PC-3 (cell line): ENCODE measurements around the gene SAXO2. TPM values are rescaled to one million over a fixed set of nuclear protein-coding genes. Genes with fewer than 3 reads are reported as not detected.
"Not testable (repeated sequence)": the region's sequence is repeated elsewhere in the genome, so short reads cannot be mapped to it uniquely, and the experiment has no call there.

ENCODE experiments used
- ATAC-seq: fragments of 200-7000 bp; cut with Tn5 transposase; 2 replicates; pipeline ENCODE4 v1.9.1; 2020; ENCODE audit warnings: mild to moderate bottlenecking, moderate library complexity
- BruUV-seq: library from RNA; stranded (reverse); fragments of 400-500 nt; replicated peaks from 2 replicates; lab custom pipeline; 2021; lab: Mats Ljungman, UMichigan
- CTCF ChIA-PET: fragments of 300-600 bp; sonication (Branson Sonifier 250); formaldehyde crosslinking; loops from one replicate; lab custom pipeline; 2022; ENCODE audit warnings: antibody characterized with exemption; lab: Charles Lee
- POLR2A ChIA-PET: fragments of 300-600 bp; sonication (Branson Sonifier 250); formaldehyde crosslinking; loops from one replicate; lab custom pipeline; 2022; ENCODE audit warnings: antibody characterized with exemption; ENCODE audit not compliant: unreplicated experiment; lab: Charles Lee
- DNase-seq: peaks from one replicate; pipeline ENCODE4 v3.0.0-alpha.2; 2015
- H2AFZ ChIP-seq: fragments of 300-600 bp; sonication (generic); 2 replicates; pipeline ENCODE4 v1.6.0; 2016; ENCODE audit warnings: antibody characterized with exemption, low read length
- H3F3A ChIP-seq: fragments of 300-600 bp; sonication (generic); one replicate; pipeline ENCODE4 v1.6.0; 2017; ENCODE audit warnings: antibody characterized with exemption, low read length, control low read depth, mild to moderate bottlenecking; ENCODE audit not compliant: unreplicated experiment
- H3K27ac ChIP-seq: fragments of 300-600 bp; sonication (generic); 2 replicates; pipeline ENCODE4 v1.5.1; 2016; ENCODE audit warnings: mild to moderate bottlenecking, low read length
- H3K27me3 ChIP-seq: fragments of 300-600 bp; sonication (generic); 2 replicates; pipeline ENCODE4 v1.6.1; 2016; ENCODE audit warnings: low read length, mixed read lengths
- H3K36me3 ChIP-seq: fragments of 300-600 bp; sonication (generic); 2 replicates; pipeline ENCODE4 v1.6.1; 2016; ENCODE audit warnings: low read depth, mixed run types, low read length, mixed read lengths
- H3K4me1 ChIP-seq: fragments of 300-600 bp; sonication (generic); 2 replicates; pipeline ENCODE4 v1.5.1; 2016; ENCODE audit warnings: low read length; ENCODE audit not compliant: insufficient read depth
- H3K4me2 ChIP-seq: fragments of 300-600 bp; sonication (generic); 2 replicates; pipeline ENCODE4 v1.6.0; 2016; ENCODE audit warnings: low read length
- H3K4me3 ChIP-seq: fragments of 300-600 bp; sonication (generic); 2 replicates; pipeline ENCODE4 v1.5.1; 2016; ENCODE audit warnings: mild to moderate bottlenecking, low read length, mixed read lengths
- H3K79me2 ChIP-seq: fragments of 300-600 bp; sonication (generic); 2 replicates; pipeline ENCODE4 v1.6.1; 2017; ENCODE audit warnings: low read length, mixed read lengths
- H3K9ac ChIP-seq: fragments of 300-600 bp; sonication (generic); 2 replicates; pipeline ENCODE4 v1.6.0; 2016; ENCODE audit warnings: mild to moderate bottlenecking, low read length
- H3K9me2 ChIP-seq: fragments of 300-600 bp; sonication (generic); replicated peaks from 2 replicates; pipeline ENCODE4 v1.6.1; 2016; ENCODE audit warnings: mixed run types, low read length, mixed read lengths
- H3K9me3 ChIP-seq: fragments of 300-600 bp; sonication (generic); 2 replicates; pipeline ENCODE4 v1.6.1; 2016; ENCODE audit warnings: low read length, mixed read lengths
- H4K20me1 ChIP-seq: fragments of 300-600 bp; sonication (generic); 2 replicates; pipeline ENCODE4 v1.6.1; 2016; ENCODE audit warnings: low read length, mixed read lengths
- EZH2 ChIP-seq: fragments of 300-600 bp; sonication (generic); IDR thresholded peaks from one replicate; pipeline ENCODE4 v1.6.1; 2017; ENCODE audit warnings: antibody characterized with exemption, mild to moderate bottlenecking, low read length; ENCODE audit not compliant: unreplicated experiment
- EZH2phosphoT487 ChIP-seq: fragments of 300-600 bp; sonication (generic); IDR thresholded peaks from 2 replicates; pipeline ENCODE4 v1.6.1; 2018; ENCODE audit warnings: mild to moderate bottlenecking, antibody characterized with exemption, low read length, borderline replicate concordance
- intact Hi-C: fragments of 100-400 bp; cut with micrococcal nuclease; formaldehyde crosslinking; loops from 2 replicates; pipeline ENCODE4 v1.9.0; 2023
- total RNA-seq: library from RNA; depleted of rRNA; stranded (reverse); fragments of >200 nt; gene quantifications from 2 replicates; pipeline ENCODE4 v1.2.3, GENCODE V29; 2014
- TF ChIP-seq, protein P1 (sequence below): fragments of 300-600 bp; sonication (generic); conservative IDR thresholded peaks from 2 replicates; pipeline ENCODE4 v1.5.1; 2017; ENCODE audit warnings: antibody characterized with exemption, low read depth, mild to moderate bottlenecking, low read length

Gene SAXO2
- total RNA-seq, 1 experiment from 2014 or later: 3.7 TPM

DNA sequence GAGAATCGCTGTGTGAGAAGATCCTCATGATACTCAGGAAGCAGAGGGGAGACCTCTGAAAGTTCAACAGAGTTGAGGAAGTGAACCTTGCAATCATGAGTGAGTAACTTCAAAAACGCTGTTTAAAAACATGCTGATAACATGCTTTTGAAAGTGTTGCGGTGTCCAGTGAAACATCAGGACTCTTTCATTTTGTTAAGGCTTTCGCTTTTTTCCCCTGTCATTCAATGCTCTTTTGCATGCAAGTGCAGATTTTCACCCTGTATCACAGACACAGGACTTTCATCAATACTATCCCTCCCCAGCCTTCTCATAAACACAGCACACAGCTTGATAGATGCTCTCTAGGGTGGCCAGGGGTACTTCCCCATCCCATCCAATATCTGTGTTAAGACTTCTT is 23.9 kb downstream of the SAXO2 start:
- H3K9me2 ChIP-seq, BruUV-seq, H3K79me2 ChIP-seq, H3K4me1 ChIP-seq, H3K27ac ChIP-seq, ATAC-seq, H3K4me2 ChIP-seq, H4K20me1 ChIP-seq, H3K36me3 ChIP-seq, H2AFZ ChIP-seq, CTCF ChIA-PET, H3K9ac ChIP-seq, intact Hi-C loops, DNase-seq, H3K9me3 ChIP-seq, POLR2A ChIA-PET, H3K4me3 ChIP-seq, H3F3A ChIP-seq, H3K27me3 ChIP-seq: not testable (repeated sequence)

DNA sequence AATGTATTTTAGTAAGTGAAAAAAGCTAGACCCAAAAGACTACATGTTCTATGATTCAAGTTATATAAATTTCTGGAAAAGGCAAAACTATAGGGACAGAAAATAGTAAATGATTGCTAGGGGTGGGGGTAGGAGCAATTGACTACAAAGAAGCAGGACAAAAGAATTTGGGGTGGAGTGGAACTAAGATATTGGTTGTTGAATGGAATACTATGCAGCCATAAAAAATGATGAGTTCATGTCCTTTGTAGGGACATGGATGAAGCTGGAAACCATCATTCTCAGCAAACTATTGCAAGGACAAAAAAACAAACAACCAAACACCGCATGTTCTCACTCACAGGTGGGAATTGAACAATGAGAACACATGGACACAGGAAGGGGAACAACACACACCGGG is 25.6 kb downstream of the SAXO2 start:
- H3K79me2 ChIP-seq, BruUV-seq, H3K4me1 ChIP-seq, H4K20me1 ChIP-seq, H3K4me2 ChIP-seq, H2AFZ ChIP-seq, intact Hi-C loops, H3K9ac ChIP-seq, H3K4me3 ChIP-seq, H3K9me2 ChIP-seq, POLR2A ChIA-PET, H3F3A ChIP-seq, DNase-seq, H3K27ac ChIP-seq, H3K9me3 ChIP-seq, H3K36me3 ChIP-seq, H3K27me3 ChIP-seq, CTCF ChIA-PET, ATAC-seq: not testable (repeated sequence)

DNA sequence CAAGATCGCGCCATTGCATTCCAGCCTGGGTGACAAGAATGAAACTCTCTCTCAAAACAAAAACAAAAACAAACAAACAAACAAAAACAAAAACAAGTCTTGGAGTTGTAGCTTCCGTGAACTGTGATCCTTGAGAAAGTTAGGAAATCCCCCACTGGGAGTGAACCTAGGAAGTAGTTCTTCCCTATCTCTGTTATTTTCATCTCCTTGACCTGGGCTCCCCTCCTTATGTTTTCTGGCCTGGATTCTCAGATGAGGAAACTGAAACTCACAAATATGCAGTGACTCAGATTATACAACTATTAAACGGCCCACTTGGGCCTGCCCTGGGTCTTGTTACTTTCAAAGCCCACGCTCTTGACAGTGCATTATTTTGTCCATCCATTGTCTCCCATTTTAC is 29.7 kb downstream of the SAXO2 start:
- TF ChIP-seq EZH2phosphoT487: no peak
- TF ChIP-seq, protein P1, sequence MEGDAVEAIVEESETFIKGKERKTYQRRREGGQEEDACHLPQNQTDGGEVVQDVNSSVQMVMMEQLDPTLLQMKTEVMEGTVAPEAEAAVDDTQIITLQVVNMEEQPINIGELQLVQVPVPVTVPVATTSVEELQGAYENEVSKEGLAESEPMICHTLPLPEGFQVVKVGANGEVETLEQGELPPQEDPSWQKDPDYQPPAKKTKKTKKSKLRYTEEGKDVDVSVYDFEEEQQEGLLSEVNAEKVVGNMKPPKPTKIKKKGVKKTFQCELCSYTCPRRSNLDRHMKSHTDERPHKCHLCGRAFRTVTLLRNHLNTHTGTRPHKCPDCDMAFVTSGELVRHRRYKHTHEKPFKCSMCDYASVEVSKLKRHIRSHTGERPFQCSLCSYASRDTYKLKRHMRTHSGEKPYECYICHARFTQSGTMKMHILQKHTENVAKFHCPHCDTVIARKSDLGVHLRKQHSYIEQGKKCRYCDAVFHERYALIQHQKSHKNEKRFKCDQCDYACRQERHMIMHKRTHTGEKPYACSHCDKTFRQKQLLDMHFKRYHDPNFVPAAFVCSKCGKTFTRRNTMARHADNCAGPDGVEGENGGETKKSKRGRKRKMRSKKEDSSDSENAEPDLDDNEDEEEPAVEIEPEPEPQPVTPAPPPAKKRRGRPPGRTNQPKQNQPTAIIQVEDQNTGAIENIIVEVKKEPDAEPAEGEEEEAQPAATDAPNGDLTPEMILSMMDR: no peak
- TF ChIP-seq EZH2: no peak
- H3K4me2 ChIP-seq: no peak overlapping the region
- H3F3A ChIP-seq: no peaks in the 10 kb centered on the region
- ChIA-PET CTCF (no interaction called here), POLR2A (no interaction called here)
- no peaks in the 10 kb centered on the region for H3K36me3 ChIP-seq
- no peaks in the 10 kb centered on the region for H3K9me3 ChIP-seq
- H3K4me1 ChIP-seq: no peaks in the 10 kb centered on the region
- intact Hi-C loops: no loop called here
- ATAC-seq: no peak
- no peak overlapping the region for H3K9ac ChIP-seq
- no peak overlapping the region for H3K4me3 ChIP-seq
- DNase-seq: no peak
- no peaks in the 10 kb centered on the region for H4K20me1 ChIP-seq
- no peak overlapping the region for H3K27ac ChIP-seq
- no peak overlapping the region for H2AFZ ChIP-seq
- H3K9me2 ChIP-seq: no peaks in the 10 kb centered on the region
- H3K27me3 ChIP-seq: no peaks in the 10 kb centered on the region
- H3K79me2 ChIP-seq: no peaks in the 10 kb centered on the region
- no TSS peak for BruUV-seq

DNA sequence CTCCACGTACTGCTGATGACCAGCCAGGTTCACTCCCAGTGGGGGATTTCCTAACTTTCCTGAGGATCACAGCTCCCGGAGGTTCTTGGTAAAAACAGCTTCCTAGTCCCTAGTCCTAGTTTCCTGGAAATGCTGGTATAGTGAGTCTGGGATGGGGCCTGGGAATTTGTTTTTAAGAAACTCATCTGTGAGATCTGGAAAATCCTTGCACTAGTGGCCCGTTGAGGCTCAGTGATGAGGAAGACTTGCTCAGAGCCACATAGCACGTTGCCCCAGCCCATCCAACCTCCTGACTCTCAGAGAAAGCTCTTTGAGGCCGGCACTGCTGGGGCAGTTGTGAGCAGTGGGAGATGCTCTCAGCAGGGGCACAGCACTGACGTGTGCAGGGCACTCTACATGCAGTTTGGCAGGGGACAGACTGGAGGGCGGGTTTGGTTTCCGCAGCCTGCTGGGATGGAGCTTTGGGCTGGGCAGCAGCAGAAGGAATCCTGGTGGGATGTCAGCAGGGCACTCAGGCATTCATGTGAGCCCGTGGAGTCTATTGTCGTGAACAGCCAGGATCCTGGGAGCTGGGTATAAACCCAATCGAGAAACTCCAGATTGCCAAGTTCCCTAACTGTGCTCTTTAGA is 31.6 kb downstream of the SAXO2 start:
- ATAC-seq: no peak

More for the DNA sequence above, 31.6 kb downstream of the SAXO2 start:
- Histone ChIP-seq H4K20me1 (no peaks in the 10 kb centered on the region), H3K27me3 (no peaks in the 10 kb centered on the region), H3K4me2 (no peak overlapping the region), H3K36me3 (no peaks in the 10 kb centered on the region), H3F3A (no peaks in the 10 kb centered on the region), H3K79me2 (no peaks in the 10 kb centered on the region), H3K27ac (no peak overlapping the region), H3K4me3 (no peak overlapping the region), H3K9ac (no peak overlapping the region), H3K9me2 (no peaks in the 10 kb centered on the region), H3K4me1 (no peaks in the 10 kb centered on the region), H3K9me3 (no peaks in the 10 kb centered on the region), H2AFZ (no peak overlapping the region)
- POLR2A ChIA-PET: no interaction called here
- no TSS peak for BruUV-seq
- CTCF ChIA-PET: no interaction called here
- intact Hi-C loops: no loop called here
- no peak for DNase-seq
- TF ChIP-seq, protein P1: no peak
- TF ChIP-seq EZH2phosphoT487 (no peak), EZH2 (no peak)
